ENCODE results near the gene TMEM169.
"Not testable (repeated sequence)": the region's sequence is repeated elsewhere in the genome, so short reads cannot be mapped to it uniquely, and the experiment has no call there.

TMEM169 gene

DNA sequence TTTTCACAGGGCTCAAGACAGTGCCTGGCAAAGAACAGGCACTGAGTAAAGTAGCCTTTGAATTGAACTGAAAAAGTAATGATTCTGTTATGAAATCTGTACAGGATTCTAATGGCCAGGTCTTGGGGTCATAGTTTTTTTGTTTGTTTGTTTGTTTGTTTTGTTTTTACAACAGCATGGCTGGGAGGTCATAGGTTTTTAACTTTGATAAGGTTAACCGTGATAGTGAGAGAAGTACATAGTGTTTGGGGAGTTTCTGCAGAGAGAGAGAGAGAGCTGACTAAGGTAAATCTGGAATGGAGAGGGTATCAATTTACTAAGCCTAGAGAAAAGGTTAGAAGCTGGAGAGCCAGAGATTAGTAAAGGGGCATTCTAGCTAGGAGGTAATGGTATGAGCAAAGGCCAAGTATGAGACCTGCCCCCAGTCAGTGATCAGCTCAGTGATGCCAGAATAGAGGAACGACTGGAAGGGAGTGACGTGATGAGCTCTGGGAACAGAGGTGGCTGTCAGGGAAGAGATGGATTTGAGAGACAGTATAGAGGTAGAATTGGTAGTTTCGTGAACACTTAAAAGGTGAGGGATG is 53.3 kb downstream of the TMEM169 start:
- no peak for DNase-seq

DNA sequence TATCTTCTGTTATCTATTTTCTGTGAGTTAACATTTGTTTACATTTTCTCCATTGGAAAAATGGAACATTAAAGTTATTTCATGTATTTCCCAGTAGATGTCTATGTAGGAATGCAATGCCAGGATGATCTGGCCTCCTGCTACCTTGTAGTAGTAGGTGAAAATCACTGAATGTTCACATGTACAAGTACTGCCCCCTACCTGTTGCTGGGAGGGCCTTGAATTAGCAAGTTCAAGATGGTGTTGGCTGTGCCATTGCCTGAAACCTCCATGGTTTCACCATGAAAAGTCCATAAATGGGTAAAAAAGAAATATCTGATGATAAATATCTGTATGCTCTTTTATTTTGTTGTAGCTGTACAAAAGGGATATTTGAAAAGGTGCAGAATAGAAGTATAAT is 58.2 kb downstream of the TMEM169 start:
- peak in 1 of 2 experiments; percentile 28 for DNase-seq

DNA sequence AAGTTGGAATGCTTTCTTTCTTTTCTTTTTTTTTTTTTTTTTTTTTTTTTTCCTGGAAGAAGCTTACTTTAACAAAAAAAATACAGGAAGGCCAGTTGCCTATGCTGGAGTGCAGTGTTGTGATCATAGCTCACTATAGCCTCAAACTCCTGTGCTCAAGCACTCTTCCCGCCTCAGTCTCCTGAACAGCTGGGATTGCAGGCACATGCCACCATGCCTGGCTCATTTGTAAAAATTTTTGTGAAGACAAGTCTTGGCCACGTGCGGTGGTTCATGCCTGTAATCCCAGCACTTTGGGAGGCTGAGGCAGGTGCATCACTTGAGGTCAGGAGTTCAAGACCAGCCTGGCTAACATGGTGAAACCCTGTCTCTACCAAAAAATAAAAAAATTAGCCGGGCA is 59.8 kb downstream of the TMEM169 start:
- not testable (repeated sequence) for DNase-seq

DNA sequence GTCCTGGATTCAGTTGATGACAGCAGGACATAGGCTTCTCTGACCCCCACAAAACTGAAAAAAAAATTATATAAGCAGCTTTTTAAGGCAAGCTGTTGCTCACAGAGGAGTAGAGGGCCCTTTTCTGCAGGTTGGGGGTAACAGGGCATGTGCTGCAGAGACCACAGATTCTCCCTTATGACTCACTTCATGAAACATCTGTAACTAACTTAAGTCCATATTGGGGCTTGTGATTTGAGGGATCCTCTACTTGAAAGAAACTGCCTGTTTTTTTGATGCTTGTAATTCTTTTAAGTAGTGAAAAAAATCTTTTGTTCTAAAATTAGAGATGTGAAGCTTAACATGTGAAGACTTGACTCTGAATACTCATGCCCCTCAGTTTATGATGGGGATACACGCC is 60.8 kb downstream of the TMEM169 start:
- no peak for DNase-seq

DNA sequence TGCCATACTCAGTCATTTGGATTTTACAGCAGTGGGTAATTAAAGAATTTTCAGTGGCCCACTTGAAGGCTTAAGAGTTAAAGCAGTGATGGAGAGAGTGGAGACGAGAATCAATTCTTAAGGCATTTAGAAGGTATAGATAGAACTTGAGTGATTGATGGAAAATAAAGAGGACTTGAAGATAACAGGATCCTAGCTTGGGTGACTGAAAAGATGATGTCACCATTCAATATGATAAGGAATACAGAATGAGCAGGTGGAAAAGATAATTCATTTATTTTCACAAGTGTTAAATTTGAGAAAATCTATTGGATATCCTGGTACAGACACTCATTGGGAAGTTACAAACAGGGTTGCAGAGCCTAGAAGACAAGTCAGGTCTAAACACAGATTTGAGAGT is 62.7 kb downstream of the TMEM169 start:
- DNase-seq: no peak

DNA sequence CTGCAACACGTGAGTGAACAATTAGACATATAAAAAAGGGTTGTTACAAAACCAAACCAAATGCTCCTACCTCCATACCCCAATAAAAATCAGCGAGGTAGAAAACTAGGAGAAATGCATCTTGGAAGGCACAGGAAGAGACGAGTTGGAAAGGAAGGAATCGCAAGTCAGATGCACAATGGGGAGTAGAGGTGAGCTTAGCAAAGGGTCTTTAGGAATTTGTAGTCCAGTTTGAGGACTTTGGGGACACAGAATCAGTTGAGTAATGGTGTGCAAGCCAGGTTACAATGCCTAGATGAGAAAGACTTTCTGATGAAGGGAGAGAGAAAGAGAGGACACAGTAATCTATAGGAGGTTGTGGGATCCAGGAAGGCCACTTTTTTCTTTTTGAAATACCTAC is 63.1 kb downstream of the TMEM169 start:
- no peak for DNase-seq

DNA sequence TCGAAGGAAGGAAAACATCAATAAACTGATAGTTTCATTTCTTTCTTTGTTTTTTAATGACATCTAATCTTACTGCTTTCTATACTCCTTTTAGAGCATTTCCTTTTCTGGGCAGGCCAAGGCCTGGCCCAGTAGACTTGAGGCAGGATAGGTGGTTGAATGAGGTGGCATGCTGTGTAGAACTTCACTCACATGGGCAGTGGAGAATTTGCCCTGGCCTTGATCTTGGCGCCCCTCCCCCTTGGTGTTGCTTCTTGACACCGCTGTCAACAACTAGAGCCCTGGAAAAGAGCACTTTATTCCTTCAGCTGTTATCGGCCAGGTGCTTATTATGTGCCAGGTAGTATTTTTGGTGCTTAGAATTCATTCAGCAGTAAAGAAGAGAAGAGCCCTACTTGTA is 64.9 kb downstream of the TMEM169 start:
- DNase-seq: no peak

DNA sequence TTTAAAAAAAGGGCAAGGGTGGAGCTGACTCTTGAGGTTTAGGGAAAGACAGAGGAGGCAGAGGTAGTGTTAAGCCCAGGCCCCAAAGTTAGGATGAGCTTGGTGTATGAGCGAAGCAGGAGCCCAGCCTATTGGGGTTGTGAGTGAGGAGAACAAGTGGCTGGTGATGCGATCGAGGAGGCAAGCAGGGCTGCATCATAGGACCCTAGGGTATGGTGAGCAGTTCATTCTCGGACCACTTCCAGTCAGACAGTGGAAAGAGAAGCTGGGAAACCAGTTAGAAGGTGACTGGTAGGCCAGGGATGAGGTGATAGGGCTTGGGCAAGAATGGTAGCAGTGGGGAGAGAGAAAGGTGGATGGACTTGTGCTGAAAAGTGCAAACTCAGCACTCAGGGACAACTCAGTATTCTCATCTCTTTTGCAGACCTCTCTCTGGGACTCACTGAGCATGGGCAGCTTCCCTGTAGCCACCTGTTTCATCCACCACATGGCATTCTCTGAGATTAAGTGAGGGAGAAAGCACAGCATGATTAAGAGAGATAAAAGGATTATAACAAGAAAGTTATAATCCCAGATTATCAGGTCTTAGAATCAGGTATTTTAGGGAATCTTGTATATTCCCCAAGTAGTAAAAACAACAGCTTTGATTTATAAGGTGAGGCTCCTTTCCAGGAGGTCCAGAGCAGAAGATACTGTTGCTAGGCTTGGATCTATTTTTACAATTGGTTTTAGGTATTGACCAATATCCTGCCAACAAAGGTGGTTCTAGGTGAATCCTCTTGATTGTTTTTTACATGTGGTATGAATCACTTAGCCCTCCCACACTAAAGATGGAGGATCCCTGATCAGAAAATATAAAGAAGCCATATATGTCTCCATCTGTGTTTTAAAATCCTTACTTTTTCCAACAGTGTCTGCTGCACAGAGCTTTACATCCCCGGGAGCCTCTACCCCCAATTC is 65.7 kb downstream of the TMEM169 start:
- DNase-seq: peak in 1 of 2 experiments; percentile 66

DNA sequence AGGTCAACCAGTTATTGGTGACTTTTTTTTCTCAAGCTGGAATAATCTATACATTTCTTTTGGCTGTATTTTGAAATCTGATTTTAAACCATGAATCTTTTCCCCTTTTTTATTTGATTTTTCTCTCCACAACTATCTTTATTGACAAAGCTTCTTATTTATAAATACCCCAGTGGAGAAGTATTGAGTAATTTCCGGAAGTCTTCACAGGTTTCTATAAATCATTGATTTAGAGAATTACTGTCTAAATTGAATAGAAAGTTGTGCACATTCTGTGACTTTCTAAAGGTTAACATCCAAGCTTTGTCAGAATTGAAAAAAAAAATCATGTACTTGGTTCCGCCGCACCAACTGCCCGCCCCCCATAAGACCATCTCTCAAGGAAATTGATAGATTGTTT is 67.3 kb downstream of the TMEM169 start:
- no peak for DNase-seq

DNA sequence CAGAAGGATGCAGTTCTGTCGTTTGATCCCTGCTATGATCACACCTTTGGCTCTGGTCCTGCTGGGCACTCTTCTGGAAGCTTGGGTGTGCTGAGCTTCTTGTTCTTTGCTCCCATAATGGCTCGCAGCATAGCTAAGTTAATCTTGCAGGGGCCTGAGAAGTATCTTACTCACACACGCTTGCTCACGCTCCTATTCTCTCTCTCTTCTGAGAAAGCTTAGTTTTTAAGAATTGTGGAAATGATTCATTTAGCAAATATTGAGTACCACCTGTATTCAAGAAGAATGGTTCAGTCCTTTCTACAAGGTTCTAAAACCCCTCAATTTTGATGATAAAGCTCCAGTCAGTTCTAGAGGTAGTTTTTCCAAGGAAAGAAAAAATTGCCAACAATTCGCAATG is 68.0 kb downstream of the TMEM169 start:
- no peak for DNase-seq

DNA sequence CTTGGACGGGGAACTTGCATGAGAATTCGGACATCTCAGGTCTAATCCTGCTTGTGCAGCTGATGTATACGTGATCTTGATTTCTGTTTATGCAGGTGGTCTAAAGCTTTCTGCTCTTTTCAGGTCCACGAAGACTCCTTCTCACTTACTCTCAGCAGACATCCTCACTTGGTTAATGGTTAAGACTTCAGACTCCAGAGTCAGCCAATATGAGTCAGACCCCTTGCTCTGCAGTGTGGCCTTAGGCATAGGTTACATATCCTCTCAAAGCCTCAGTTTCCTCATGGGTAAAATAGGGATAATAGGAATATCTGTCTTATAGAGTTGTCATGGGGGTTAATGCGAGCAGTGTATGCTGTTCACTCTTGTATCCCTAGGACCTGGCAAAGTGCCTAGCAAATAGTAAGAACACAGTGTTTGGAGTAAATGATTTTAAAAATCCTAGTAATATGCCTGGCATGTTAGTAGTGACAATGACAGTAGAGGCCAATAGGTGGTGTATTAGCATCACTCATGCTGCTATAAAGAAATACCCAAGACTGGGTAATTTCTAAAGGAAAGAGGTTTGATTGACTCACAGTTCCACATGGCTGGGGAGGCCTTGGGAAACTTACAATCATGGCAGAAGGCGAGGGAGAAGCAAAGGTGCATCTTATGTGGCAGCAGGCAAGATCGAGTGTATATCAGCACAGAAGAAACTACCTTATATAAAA is 69.8 kb downstream of the TMEM169 start:
- no peak for DNase-seq

All from NCI-H524 (cell line).